GM12891 (cell line): ENCODE data around the gene RAB30.

Source experiments
- POLR2A ChIP-seq: IDR thresholded peaks from 2 replicates; pipeline ENCODE4 v1.6.1; 2011; ENCODE audit warnings: low read depth, low read length, control low read depth
- POLR2AphosphoS5 ChIP-seq: IDR thresholded peaks from 2 replicates; pipeline ENCODE4 v1.6.1; 2011; ENCODE audit warnings: low read depth, low read length, control low read depth
- POU2F2 ChIP-seq: IDR thresholded peaks from 2 replicates; pipeline ENCODE4 v1.6.1; 2011; ENCODE audit warnings: low read depth, mild to moderate bottlenecking, control low read depth, low read length, moderate library complexity
- TAF1 ChIP-seq: IDR thresholded peaks from 2 replicates; pipeline ENCODE4 v1.6.1; 2011; ENCODE audit warnings: low read depth, low read length, control low read depth

DNA sequence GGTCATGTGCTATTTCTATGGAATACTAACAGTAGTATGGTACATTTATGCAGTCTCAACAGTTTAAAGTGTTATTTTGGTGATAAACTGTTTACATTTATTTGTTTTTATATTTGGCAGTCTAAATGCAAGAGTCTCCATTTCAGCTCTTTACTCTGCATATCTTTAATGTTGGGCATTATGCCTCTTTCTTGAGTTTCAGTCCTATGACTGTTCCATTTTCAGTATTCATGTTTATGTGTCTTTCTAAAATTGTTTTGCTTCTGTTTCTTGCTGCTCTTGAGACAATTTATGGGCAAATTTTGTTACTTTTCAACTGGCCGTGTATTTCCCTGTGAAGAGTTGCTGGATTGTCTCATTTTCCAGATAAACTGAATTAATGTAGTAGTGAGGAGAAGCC is 6.6 kb upstream of the RAB30 start:
- no peak for TF ChIP-seq POLR2A
- no peak for TF ChIP-seq POLR2AphosphoS5
- no peak for TF ChIP-seq POU2F2
- TF ChIP-seq TAF1, result no peak
